ENCODE results near the gene TMEM45A.
"Not testable (repeated sequence)": the region's sequence is repeated elsewhere in the genome, so short reads cannot be mapped to it uniquely, and the experiment has no call there.

Gene TMEM45A, protein sequence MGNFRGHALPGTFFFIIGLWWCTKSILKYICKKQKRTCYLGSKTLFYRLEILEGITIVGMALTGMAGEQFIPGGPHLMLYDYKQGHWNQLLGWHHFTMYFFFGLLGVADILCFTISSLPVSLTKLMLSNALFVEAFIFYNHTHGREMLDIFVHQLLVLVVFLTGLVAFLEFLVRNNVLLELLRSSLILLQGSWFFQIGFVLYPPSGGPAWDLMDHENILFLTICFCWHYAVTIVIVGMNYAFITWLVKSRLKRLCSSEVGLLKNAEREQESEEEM

DNA sequence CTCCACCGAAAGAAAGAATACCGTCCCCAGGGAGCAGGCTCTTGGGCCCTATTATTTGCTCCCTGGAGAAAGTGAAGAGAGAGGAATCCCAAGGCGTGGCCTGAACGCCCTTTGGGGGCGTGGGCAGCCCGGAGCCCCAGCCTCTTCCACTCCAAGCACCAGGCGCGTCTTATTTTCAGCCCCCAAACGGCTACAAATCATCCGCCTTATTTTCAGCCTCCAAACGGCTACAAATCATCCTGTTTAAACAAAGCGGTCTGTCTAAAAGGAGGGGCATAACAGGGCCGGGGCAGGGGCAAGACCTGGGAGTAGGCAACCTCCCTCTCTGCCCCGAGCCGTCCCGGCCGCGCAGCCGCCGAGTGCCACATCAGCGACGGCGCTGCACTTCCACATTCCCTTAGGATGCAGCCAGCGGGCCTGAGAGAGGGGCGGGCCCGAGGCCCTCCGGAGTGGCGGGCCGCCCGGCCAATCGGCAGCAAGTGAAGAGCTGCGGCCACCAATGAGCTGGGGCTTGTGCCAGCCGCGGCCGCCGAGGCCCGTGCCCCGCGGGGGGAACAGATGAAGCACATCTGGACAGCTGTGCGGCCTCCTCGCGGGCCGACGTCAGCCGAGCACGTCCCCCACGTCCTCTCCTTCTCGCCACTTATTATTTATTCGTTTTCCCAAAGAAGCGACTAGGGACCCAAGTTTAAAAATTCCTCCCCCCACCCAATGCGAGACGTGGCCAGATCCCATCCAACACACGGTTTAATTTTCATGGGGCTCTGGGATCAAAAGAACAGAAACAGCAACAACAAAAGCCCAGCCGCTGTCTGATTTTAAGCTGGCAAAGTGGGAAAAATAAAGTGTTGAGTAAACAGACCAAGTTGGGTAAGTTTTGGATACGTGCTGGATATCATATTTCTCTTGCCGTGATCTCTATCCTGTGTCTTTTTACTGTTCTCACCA lies at the start of gene TMEM45A:
TSS of gene TMEM45A (plus strand) at position 561 of the 948 bp plus-strand sequence. CDS start 62,593 bp downstream, outside the sequence.
- H3K27ac ChIP-seq, result peak within 1 kb of the TSS; percentile 48
- no peak for TF ChIP-seq ZFX (IDR thresholded peaks at IDR 0.05; ENCODE audit: borderline replicate concordance)
- TF ChIP-seq, protein P1, sequence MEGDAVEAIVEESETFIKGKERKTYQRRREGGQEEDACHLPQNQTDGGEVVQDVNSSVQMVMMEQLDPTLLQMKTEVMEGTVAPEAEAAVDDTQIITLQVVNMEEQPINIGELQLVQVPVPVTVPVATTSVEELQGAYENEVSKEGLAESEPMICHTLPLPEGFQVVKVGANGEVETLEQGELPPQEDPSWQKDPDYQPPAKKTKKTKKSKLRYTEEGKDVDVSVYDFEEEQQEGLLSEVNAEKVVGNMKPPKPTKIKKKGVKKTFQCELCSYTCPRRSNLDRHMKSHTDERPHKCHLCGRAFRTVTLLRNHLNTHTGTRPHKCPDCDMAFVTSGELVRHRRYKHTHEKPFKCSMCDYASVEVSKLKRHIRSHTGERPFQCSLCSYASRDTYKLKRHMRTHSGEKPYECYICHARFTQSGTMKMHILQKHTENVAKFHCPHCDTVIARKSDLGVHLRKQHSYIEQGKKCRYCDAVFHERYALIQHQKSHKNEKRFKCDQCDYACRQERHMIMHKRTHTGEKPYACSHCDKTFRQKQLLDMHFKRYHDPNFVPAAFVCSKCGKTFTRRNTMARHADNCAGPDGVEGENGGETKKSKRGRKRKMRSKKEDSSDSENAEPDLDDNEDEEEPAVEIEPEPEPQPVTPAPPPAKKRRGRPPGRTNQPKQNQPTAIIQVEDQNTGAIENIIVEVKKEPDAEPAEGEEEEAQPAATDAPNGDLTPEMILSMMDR (IDR thresholded peaks at IDR 0.05), result 0 out of 2 replicates have a peak, but pooled peaks have one; percentile 8

DNA sequence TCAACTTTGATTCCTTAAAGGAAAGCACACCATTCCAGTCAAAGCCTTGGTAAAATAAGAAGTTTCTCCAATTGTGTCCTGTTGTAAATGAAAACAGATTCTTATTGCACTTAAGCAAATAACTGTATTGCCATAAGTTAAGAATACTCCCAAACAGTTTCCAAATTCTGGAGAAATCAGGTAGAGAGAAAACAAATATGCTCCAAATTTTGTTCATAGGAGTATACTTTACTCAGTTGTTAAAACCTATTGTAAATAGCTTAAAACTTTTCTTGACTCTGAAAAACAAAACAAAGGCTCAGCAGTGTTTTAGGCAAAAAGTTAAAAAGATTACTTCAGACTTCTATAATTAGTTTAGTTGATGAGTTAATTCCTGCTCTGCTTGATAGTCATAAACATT lies 48.7 kb upstream of the TMEM45A start:
- TF ChIP-seq, protein P1 (IDR thresholded peaks at IDR 0.05), result no peak
- TF ChIP-seq ZFX (IDR thresholded peaks at IDR 0.05; ENCODE audit: borderline replicate concordance), result no peak
- H3K27ac ChIP-seq, result no peak overlapping the region

DNA sequence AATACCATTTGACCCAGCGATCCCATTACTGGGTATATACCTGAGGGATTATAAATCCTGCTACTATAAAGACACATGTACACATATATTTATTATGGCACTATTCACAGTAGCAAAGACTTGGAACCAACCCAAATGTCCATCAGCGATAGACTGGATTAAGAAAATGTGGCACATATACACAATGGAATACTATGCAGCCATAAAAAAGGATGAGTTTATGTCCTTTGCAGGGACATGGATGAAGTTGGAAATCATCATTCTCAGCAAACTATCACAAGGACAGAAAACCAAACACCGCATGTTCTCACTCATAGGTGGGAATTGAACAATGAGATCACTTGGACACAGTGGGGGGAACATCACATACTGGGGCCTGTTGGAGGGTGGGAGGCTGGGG lies 45.4 kb upstream of the TMEM45A start:
- not testable (repeated sequence) for H3K27ac ChIP-seq

DNA sequence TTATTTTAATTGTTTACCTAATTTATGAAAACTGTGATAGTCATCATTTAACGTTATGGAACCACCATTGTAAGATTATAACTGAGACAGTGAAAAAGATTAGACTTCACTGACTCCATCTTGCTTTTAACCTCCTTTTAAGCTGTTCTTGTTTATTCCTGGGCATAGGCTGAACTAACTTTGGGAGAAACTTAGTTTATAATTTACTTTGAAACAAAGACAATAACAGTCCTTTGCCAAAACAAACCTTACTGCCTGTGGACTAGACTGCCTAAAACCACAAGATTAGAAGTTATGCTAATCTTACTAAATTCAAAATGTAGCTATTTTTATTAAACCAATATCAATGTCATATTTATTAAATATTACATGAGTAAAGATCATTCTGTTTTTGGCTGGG lies 44.3 kb upstream of the TMEM45A start:
- TF ChIP-seq, protein P1 (IDR thresholded peaks at IDR 0.05), result no peak
- no peak for TF ChIP-seq ZFX (IDR thresholded peaks at IDR 0.05; ENCODE audit: borderline replicate concordance)

DNA sequence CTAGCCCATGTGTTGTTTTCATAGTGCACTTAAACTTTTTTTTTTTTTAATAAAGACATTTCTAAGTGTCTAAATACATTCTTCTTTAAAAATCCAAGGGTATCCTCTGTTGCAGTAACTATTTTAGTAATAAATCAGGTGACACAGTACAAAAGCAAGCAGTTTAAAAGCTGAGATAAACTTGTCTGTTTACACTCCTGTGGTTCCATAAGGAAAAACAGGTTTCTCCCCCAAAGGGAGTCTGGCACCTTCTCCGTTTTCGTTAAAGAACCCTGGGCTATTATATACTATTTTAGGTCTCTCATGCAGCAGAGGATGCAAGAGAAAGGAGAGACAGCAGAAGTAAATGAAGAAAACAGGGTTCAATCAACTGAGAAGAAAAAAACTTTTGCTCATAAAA lies 43.2 kb upstream of the TMEM45A start:
- TF ChIP-seq, protein P1 (IDR thresholded peaks at IDR 0.05), result no peak
- TF ChIP-seq ZFX (IDR thresholded peaks at IDR 0.05; ENCODE audit: borderline replicate concordance), result no peak
- H3K27ac ChIP-seq, result peak overlapping the region; percentile 69

More for the DNA sequence above, 44.3 kb upstream of the TMEM45A start:
- peak overlapping the region; percentile 69 for H3K27ac ChIP-seq

DNA sequence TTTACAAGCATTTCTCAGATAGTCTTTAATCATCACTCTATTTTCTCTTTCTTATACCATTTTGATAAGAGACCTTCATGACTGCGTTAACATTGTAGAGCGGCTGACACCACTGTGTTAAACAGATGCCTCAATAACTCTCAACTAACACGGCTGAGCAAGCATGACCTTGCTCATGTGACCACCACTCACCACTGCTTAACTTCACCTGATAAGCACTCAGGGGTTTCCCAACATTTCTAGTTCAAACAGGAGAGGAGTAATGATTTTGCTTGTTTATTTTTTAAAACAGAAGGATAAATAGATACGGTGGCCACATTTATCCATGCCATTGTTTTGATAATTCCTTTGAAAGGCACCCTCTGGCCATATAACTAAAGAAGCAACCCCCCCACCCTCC lies 37.7 kb upstream of the TMEM45A start:
- no peak overlapping the region for H3K27ac ChIP-seq
- TF ChIP-seq ZFX (IDR thresholded peaks at IDR 0.05; ENCODE audit: borderline replicate concordance), result no peak
- TF ChIP-seq, protein P1 (IDR thresholded peaks at IDR 0.05), result no peak

DNA sequence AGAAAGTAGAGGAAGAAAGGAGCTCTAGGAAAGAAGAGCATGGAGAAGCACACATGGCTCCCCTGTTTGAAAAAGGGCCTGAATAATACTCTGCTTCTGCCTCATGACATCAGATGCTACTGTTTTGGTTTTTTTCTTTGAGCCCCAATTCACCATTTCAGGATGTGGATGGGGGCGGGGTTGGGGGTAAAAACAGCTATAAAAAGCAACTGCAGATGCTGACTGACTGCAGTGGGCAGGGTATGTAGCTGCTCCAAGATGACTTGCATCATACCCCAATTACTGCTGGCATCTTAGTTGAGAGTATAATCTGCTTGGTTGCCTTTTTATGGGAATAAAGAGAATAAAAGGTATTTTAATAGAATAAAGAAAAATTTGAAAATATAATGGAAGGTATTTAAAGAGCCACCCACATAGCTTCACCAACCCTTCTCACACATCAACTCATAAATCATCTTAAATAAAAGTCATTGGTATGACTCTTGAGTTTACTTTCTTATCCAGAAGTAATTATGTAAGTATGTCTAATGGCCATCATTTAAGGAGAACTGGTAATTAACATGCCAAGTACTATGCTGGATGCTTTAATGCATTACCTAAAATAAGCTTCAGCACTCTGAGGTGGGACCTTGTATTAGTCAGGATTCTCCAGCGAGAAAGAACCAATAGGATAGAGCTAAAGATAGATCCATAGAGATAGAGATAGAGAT lies 36.4 kb upstream of the TMEM45A start:
- TF ChIP-seq ZFX (IDR thresholded peaks at IDR 0.05; ENCODE audit: borderline replicate concordance), result no peak
- TF ChIP-seq, protein P1 (IDR thresholded peaks at IDR 0.05), result no peak
- no peak overlapping the region for H3K27ac ChIP-seq
